GM12878 (cell line): ENCODE data around the gene ATP1B1. TPM values are rescaled to one million over a fixed set of nuclear protein-coding genes. Genes with fewer than 3 reads are reported as not detected.

Source experiments
- ATAC-seq: fragments of 200-7000 bp; cut with Tn5 transposase; 3 replicates; pipeline ENCODE4 v1.9.1; 2020; ENCODE audit warnings: mild to moderate bottlenecking, moderate library complexity
- BruUV-seq: library from RNA; stranded (reverse); fragments of 400-500 nt; replicated peaks from 2 replicates; lab custom pipeline; 2021; lab: Mats Ljungman, UMichigan
- CTCF ChIA-PET: fragments of 300-600 bp; sonication (Branson Sonifier 250); formaldehyde crosslinking; extraction: SDS; loops from one replicate; lab custom pipeline; 2021; ENCODE audit warnings: inconsistent platforms; lab: Yijun Ruan, JAX
- POLR2A ChIA-PET: fragments of 350-600 bp; formaldehyde crosslinking; extraction: SDS; loops from one replicate; lab custom pipeline; 2021; ENCODE audit warnings: inconsistent platforms; lab: Charles Lee
- RAD21 ChIA-PET: fragments of 300-600 bp; sonication (Branson Sonifier 250); formaldehyde crosslinking; loops from one replicate; lab custom pipeline; 2023; ENCODE audit warnings: antibody characterized with exemption; ENCODE audit not compliant: unreplicated experiment; lab: Charles Lee
- SMC1A ChIA-PET: fragments of 300-600 bp; sonication (Branson Sonifier 250); formaldehyde crosslinking; loops from one replicate; lab custom pipeline; 2023; ENCODE audit not compliant: unreplicated experiment, uncharacterized antibody; lab: Charles Lee
- DNase-seq: peaks from one replicate; pipeline ENCODE4 v3.0.0-alpha.2; 2011; ENCODE audit warnings: low read depth, low spot score
- FAIRE-seq: peaks from 3 replicates; lab custom pipeline; 2011; peaks lifted over from hg19 to GRCh38; lab: Jason Lieb, UNC
- H2AFZ ChIP-seq: 2 replicates; pipeline ENCODE4 v1.6.0; 2011; ENCODE audit warnings: low read depth, low read length, control low read depth; ENCODE audit not compliant: control insufficient read depth
- H3K27ac ChIP-seq: 2 replicates; pipeline ENCODE4 v1.5.1; 2011; ENCODE audit warnings: control low read depth; ENCODE audit not compliant: control insufficient read depth, insufficient read depth
- H3K27me3 ChIP-seq, 2 experiments: replicated peaks in 1 of 2; 2 replicates each; pipeline versions ENCODE4 v1.6.0 to v1.6.1; 2011; ENCODE audit warnings: low read length in 1 of 2; ENCODE audit not compliant: control insufficient read depth in 2 of 2, insufficient read depth in 2 of 2
- H3K36me3 ChIP-seq, 2 experiments: 2 replicates each; pipeline ENCODE4 v1.5.1; 2011; ENCODE audit warnings: low read length in 1 of 2; ENCODE audit not compliant: control insufficient read depth in 2 of 2, insufficient read depth in 2 of 2
- H3K4me1 ChIP-seq: 2 replicates; pipeline ENCODE4 v1.6.1; 2011; ENCODE audit warnings: mild to moderate bottlenecking, low read length, moderate library complexity, mixed read lengths; ENCODE audit not compliant: control insufficient read depth, insufficient read depth
- H3K4me2 ChIP-seq: 2 replicates; pipeline ENCODE4 v1.6.0; 2011; ENCODE audit warnings: control low read depth; ENCODE audit not compliant: control insufficient read depth, insufficient read depth
- H3K4me3 ChIP-seq: fragments of 200-600 bp; sonication (generic); 2 replicates; pipeline ENCODE4 v1.5.1; 2016
- H3K79me2 ChIP-seq: 2 replicates; pipeline ENCODE4 v1.6.0; 2011; ENCODE audit warnings: low read length; ENCODE audit not compliant: control insufficient read depth, insufficient read depth
- H3K9ac ChIP-seq: 2 replicates; pipeline ENCODE4 v1.8.0; 2011; ENCODE audit warnings: low read length, control low read depth, mixed read lengths; ENCODE audit not compliant: control insufficient read depth, insufficient read depth
- H3K9me3 ChIP-seq: replicated peaks from 3 replicates; pipeline ENCODE4 v1.5.1; 2011; ENCODE audit warnings: mild to moderate bottlenecking, low read length; ENCODE audit not compliant: control insufficient read depth, insufficient read depth
- H4K20me1 ChIP-seq: 2 replicates; pipeline ENCODE4 v1.6.0; 2011; ENCODE audit not compliant: control insufficient read depth, insufficient read depth
- BRCA1 ChIP-seq: IDR thresholded peaks from 2 replicates; pipeline ENCODE4 v1.6.1; 2011; ENCODE audit warnings: low read depth, low read length, improper control_type of control experiment
- EZH2 ChIP-seq: IDR thresholded peaks from 2 replicates; pipeline ENCODE4 v1.6.1; 2012; ENCODE audit warnings: low read depth, mild to moderate bottlenecking, control low read depth, inconsistent platforms, low read length, borderline replicate concordance; ENCODE audit not compliant: control insufficient read depth
- IRF3 ChIP-seq: fragments of 450-650 bp; IDR thresholded peaks from 2 replicates; pipeline ENCODE4 v1.6.1; 2014; ENCODE audit warnings: mild to moderate bottlenecking
- MYB ChIP-seq: fragments of 150-350 bp; IDR thresholded peaks from 2 replicates; pipeline ENCODE4 v1.6.1; 2014; ENCODE audit warnings: mild to moderate bottlenecking, low read depth, low read length, borderline replicate concordance
- NBN ChIP-seq: fragments of 450-650 bp; IDR thresholded peaks from 2 replicates; pipeline ENCODE4 v1.6.1; 2016
- PML ChIP-seq: IDR thresholded peaks from 2 replicates; pipeline ENCODE4 v1.6.1; 2012; ENCODE audit warnings: low read length, inconsistent platforms
- SMAD5 ChIP-seq: IDR thresholded peaks from 2 replicates; pipeline ENCODE4 v1.6.1; 2016; ENCODE audit warnings: antibody characterized with exemption, low read depth
- WGBS: methylation state at CpG from one replicate; pipeline ENCODE4 v1.1.6; 2016; ENCODE audit warnings: low lambda C conversion rate; ENCODE audit not compliant: insufficient replicate concordance, insufficient coverage; ENCODE audit errors: missing lambda C conversion rate; 5-methylcytosine and 5-hydroxymethylcytosine counted together
- in situ Hi-C: fragments of 300-500 bp; cut with MboI; formaldehyde crosslinking; loops from 9 replicates; pipeline ENCODE4 v1.14.3; 2018; ENCODE audit warnings: mixed read lengths
- intact Hi-C: fragments of 100-400 bp; cut with micrococcal nuclease; formaldehyde crosslinking; loops from one replicate; pipeline ENCODE4 v1.14.2; 2022; ENCODE audit not compliant: unreplicated experiment
- polyA plus RNA-seq, 11 experiments: library from polyadenylated mRNA; depleted of rRNA in 4 of 11; unstranded in 6 of 11; stranded (reverse) in 5 of 11; fragments of >200 nt; fragmentation: Nextera tagmentation in 4 of 11; fragmentation: Illumina TruSeq in 1 of 11; extraction: Ambion mirVana in 4 of 11; extraction: Trizol in 1 of 11; gene quantifications; 1 replicate in 1 of 11; 2 replicates in 10 of 11; pipeline versions ENCODE4 v1.2.1 to v1.2.3, GENCODE V29; 2011 to 2016; ENCODE audit warnings: inconsistent platforms in 2 of 11, missing spikeins in 2 of 11, low read depth in 1 of 11
- total RNA-seq, 4 experiments: library from RNA; depleted of rRNA in 3 of 4; stranded (reverse); fragments of >200 nt in 3 of 4; fragmentation: Illumina TruSeq in 1 of 4; extraction: Trizol in 1 of 4; gene quantifications; 2 replicates each; pipeline versions ENCODE4 v1.2.1 to v1.2.3, GENCODE V29; 2013 to 2021
- TF ChIP-seq, protein P1 (sequence below), 3 experiments: IDR thresholded peaks in 2 of 3; conservative IDR thresholded peaks in 1 of 3; 2 replicates each; pipeline ENCODE4 v1.5.1; 2011; ENCODE audit warnings: low read depth in 3 of 3, low read length in 3 of 3, mild to moderate bottlenecking in 3 of 3, control low read depth in 2 of 3, moderate library complexity in 2 of 3, inconsistent platforms in 1 of 3, mixed read lengths in 1 of 3; ENCODE audit not compliant: control insufficient read depth in 2 of 3, insufficient read depth in 1 of 3; ENCODE audit errors: extremely low read depth in 1 of 3
- TF ChIP-seq, protein P2 (sequence below): fragments of 450-650 bp; IDR thresholded peaks from 2 replicates; pipeline ENCODE4 v1.6.1; 2016; ENCODE audit warnings: mild to moderate bottlenecking, moderate library complexity, borderline replicate concordance
- TF ChIP-seq, protein P3 (sequence below): fragments of 450-650 bp; formaldehyde crosslinking; IDR thresholded peaks from 2 replicates; pipeline ENCODE4 v1.5.0; 2022; ENCODE audit warnings: mild to moderate bottlenecking, missing genetic modification characterization
- TF ChIP-seq, protein P4 (sequence below): fragments of 450-650 bp; IDR thresholded peaks from 2 replicates; pipeline ENCODE4 v1.6.1; 2017; ENCODE audit warnings: borderline replicate concordance

ATP1B1 gene
- total and polyA plus RNA-seq, 10 of the 15 experiments (the other 5 are each of a cell fraction or from before 2014, with no cell fraction given): 0.84 to 14.0 (median 1.4) TPM

GRCh38 chr1:169126335-169126734 lies 19.8 kb downstream of the ATP1B1 start:
- no peak for FAIRE-seq
- Histone ChIP-seq H3K9me3 (no peaks in the 10 kb centered on the region), H4K20me1 (no peaks in the 10 kb centered on the region), H3K27me3 (no peaks in the 10 kb centered on the region), H3K36me3 (no peaks in the 10 kb centered on the region; a peak in 2 of 4 replicates), H2AFZ (no peak overlapping the region), H3K4me2 (no peak overlapping the region), H3K4me3 (no peak overlapping the region), H3K4me1 (no peaks in the 10 kb centered on the region), H3K79me2 (no peaks in the 10 kb centered on the region), H3K9ac (no peak overlapping the region), H3K27ac (no peak overlapping the region)
- BruUV-seq: no TSS peak
- intact Hi-C loops: no loop called here
- DNase-seq: no peak
- ChIA-PET CTCF (interaction anchor here (0.6 to 2.7 kb wide), 7 partner anchors 9 to 523 kb away, joined by 3 to 9 read pairs (median 3); no protein-coding TSS in a partner anchor), POLR2A (interaction anchor here (0.7 kb wide), 3 partner anchors 35 to 520 kb away, joined by 3 to 4 read pairs (median 4); no protein-coding TSS in a partner anchor), SMC1A (interaction anchor here (0.7 to 1.5 kb wide), 6 partner anchors 10 to 222 kb away, joined by 3 to 8 read pairs (median 4); no protein-coding TSS in a partner anchor), RAD21 (interaction anchor here (1.0 to 1.3 kb wide), 3 partner anchors 7 to 523 kb away, joined by 3 to 4 read pairs (median 3); no protein-coding TSS in a partner anchor)
- WGBS: 100% methylated on average over 3 of the region's 3 CpGs
- in situ Hi-C loops: no loop called here
- no peak for ATAC-seq
- TF ChIP-seq NBN: no peak
- TF ChIP-seq MYB: no peak
- TF ChIP-seq, protein P1, sequence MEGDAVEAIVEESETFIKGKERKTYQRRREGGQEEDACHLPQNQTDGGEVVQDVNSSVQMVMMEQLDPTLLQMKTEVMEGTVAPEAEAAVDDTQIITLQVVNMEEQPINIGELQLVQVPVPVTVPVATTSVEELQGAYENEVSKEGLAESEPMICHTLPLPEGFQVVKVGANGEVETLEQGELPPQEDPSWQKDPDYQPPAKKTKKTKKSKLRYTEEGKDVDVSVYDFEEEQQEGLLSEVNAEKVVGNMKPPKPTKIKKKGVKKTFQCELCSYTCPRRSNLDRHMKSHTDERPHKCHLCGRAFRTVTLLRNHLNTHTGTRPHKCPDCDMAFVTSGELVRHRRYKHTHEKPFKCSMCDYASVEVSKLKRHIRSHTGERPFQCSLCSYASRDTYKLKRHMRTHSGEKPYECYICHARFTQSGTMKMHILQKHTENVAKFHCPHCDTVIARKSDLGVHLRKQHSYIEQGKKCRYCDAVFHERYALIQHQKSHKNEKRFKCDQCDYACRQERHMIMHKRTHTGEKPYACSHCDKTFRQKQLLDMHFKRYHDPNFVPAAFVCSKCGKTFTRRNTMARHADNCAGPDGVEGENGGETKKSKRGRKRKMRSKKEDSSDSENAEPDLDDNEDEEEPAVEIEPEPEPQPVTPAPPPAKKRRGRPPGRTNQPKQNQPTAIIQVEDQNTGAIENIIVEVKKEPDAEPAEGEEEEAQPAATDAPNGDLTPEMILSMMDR (IDR thresholded peaks at IDR 0.05 in 2 of 3, conservative IDR thresholded peaks at IDR 0.05 in 1 of 3; ENCODE audit: control insufficient read depth in 2 of 3, extremely low read depth in 1 of 3, insufficient read depth in 1 of 3, low read depth in 3 of 3, low read length in 3 of 3): no peak
- no peak for TF ChIP-seq PML
- TF ChIP-seq EZH2: no peak
- TF ChIP-seq, protein P2, sequence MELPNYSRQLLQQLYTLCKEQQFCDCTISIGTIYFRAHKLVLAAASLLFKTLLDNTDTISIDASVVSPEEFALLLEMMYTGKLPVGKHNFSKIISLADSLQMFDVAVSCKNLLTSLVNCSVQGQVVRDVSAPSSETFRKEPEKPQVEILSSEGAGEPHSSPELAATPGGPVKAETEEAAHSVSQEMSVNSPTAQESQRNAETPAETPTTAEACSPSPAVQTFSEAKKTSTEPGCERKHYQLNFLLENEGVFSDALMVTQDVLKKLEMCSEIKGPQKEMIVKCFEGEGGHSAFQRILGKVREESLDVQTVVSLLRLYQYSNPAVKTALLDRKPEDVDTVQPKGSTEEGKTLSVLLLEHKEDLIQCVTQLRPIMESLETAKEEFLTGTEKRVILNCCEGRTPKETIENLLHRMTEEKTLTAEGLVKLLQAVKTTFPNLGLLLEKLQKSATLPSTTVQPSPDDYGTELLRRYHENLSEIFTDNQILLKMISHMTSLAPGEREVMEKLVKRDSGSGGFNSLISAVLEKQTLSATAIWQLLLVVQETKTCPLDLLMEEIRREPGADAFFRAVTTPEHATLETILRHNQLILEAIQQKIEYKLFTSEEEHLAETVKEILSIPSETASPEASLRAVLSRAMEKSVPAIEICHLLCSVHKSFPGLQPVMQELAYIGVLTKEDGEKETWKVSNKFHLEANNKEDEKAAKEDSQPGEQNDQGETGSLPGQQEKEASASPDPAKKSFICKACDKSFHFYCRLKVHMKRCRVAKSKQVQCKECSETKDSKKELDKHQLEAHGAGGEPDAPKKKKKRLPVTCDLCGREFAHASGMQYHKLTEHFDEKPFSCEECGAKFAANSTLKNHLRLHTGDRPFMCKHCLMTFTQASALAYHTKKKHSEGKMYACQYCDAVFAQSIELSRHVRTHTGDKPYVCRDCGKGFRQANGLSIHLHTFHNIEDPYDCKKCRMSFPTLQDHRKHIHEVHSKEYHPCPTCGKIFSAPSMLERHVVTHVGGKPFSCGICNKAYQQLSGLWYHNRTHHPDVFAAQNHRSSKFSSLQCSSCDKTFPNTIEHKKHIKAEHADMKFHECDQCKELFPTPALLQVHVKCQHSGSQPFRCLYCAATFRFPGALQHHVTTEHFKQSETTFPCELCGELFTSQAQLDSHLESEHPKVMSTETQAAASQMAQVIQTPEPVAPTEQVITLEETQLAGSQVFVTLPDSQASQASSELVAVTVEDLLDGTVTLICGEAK: no peak
- TF ChIP-seq BRCA1: no peak
- TF ChIP-seq IRF3: no peak
- TF ChIP-seq, protein P3, sequence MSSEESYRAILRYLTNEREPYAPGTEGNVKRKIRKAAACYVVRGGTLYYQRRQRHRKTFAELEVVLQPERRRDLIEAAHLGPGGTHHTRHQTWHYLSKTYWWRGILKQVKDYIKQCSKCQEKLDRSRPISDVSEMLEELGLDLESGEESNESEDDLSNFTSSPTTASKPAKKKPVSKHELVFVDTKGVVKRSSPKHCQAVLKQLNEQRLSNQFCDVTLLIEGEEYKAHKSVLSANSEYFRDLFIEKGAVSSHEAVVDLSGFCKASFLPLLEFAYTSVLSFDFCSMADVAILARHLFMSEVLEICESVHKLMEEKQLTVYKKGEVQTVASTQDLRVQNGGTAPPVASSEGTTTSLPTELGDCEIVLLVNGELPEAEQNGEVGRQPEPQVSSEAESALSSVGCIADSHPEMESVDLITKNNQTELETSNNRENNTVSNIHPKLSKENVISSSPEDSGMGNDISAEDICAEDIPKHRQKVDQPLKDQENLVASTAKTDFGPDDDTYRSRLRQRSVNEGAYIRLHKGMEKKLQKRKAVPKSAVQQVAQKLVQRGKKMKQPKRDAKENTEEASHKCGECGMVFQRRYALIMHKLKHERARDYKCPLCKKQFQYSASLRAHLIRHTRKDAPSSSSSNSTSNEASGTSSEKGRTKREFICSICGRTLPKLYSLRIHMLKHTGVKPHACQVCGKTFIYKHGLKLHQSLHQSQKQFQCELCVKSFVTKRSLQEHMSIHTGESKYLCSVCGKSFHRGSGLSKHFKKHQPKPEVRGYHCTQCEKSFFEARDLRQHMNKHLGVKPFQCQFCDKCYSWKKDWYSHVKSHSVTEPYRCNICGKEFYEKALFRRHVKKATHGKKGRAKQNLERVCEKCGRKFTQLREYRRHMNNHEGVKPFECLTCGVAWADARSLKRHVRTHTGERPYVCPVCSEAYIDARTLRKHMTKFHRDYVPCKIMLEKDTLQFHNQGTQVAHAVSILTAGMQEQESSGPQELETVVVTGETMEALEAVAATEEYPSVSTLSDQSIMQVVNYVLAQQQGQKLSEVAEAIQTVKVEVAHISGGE: no peak
- TF ChIP-seq, protein P4, sequence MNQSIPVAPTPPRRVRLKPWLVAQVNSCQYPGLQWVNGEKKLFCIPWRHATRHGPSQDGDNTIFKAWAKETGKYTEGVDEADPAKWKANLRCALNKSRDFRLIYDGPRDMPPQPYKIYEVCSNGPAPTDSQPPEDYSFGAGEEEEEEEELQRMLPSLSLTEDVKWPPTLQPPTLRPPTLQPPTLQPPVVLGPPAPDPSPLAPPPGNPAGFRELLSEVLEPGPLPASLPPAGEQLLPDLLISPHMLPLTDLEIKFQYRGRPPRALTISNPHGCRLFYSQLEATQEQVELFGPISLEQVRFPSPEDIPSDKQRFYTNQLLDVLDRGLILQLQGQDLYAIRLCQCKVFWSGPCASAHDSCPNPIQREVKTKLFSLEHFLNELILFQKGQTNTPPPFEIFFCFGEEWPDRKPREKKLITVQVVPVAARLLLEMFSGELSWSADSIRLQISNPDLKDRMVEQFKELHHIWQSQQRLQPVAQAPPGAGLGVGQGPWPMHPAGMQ: no peak
- TF ChIP-seq SMAD5: no peak
